ENCODE data around the gene CHAF1B.
A peak's percentile ranks its signal among the peaks of the same experiment; 100 is the strongest.
"Not testable (repeated sequence)": the region's sequence is repeated elsewhere in the genome, so short reads cannot be mapped to it uniquely, and the experiment has no call there.

CHAF1B gene

DNA sequence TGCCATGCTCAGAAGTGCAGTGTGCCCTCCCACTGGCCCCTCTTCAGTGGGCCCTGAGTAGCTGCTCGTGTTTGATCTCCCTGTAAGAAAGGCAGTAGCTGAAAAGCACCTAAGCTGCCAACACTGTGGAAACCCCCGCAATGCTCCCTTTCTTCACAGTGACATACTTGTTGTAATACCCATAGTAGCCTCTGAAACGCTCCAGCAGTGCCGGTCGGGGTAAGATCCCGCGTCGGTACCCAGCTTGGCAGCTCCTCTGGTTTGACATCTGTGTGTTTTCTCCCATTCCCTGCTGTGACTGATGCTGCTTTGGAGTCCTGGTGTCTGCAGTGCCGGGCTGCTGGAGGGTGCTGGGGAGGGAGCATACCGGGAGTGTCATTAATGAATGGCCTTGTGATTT is 3.6 kb downstream of the CHAF1B start:
- DNase-seq (ENCODE audit: low spot score): peak; percentile 20

DNA sequence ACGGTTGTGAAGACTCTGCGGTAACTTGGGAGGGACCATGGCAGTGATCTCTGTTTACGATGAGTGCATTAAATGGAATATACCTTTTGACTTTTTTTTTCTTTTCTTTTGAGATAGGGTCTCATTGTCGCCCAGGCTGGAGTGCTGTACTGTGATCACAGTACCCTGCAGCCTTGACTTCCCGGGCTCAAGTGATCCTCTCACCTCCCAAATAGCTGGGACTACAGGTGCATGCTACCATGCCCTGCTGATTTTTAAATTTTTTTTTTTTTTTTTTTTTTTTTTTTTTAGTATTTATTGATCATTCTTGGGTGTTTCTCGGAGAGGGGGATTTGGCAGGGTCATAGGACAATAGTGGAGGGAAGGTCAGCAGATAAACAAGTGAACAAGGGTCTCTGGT is 6.5 kb downstream of the CHAF1B start:
- DNase-seq (ENCODE audit: low spot score): not testable (repeated sequence)

DNA sequence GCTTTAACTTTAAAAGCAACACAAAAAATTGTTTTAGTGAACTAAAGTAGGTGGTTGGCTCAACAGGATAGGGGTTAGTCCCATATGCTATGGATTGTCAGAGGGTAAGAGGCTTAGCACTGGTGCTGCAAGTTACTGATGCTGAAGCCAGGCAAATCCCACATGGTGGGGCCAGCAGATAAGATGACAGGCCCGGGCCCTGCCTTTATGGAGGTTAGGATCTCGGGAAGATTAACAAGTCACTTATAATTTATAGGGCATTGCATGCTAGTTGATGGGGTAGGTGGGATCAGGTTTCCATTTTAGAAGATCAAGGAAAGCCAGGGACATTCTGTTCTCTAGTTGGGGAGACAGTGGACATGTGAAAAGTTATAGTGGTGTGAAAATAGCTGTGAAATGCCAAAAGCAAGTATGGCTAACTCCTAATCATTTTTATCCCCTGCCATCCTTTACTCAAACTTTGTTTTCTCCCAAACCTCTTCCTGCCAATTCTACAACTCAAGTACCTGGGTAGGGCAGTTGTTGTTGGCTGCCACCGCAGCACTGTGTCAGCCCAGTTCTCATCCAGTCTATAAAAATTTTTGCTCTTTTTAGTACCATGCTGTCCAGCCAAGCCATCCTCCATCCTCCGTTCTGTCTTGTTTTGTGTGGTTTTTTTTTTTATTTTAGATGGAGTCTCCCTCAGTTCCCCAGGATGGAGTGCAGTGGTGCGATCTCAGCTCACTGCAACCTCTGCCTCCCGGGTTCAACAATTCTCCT is 10.3 kb downstream of the CHAF1B start:
- DNase-seq (ENCODE audit: low spot score): no peak

DNA sequence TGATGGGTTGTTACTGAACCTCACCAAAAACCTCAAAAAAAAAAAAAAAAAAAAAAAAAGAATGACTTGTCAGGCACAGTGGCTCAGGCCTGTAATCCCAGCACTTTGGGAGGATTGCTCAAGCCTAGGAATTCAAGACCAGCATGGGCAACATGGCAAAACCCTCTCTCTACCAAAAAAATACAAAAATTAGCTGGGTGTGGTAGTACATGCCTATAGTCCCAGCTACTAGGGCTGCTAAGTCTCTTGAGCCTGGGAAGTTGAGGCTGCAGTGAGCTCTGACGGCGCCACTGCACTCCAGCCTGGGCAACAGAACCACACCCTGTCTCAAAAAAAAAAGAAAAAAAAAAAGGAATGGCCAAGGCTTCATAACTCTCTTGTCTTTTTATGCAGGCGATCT is 11.1 kb downstream of the CHAF1B start:
- DNase-seq (ENCODE audit: low spot score): no peak

DNA sequence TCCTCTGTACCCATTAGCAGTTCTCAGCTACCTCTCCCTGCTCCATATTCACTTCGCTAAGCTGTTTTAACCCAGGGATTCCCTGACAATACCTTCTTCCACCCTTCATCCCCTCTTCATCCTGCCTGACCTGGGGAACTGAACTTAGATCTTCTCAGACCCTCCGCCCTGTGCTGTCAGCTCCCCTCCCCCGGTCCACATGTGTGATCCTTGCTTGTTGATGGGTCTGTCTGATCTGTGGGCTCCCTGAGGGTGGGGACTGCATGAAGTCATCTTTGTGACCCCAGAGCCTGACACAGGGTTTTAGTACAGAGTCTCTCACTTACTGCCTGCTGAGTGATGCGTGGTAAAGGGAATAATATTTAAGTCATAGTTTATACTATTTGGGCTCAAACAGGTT is 11.8 kb downstream of the CHAF1B start:
- DNase-seq (ENCODE audit: low spot score): no peak

DNA sequence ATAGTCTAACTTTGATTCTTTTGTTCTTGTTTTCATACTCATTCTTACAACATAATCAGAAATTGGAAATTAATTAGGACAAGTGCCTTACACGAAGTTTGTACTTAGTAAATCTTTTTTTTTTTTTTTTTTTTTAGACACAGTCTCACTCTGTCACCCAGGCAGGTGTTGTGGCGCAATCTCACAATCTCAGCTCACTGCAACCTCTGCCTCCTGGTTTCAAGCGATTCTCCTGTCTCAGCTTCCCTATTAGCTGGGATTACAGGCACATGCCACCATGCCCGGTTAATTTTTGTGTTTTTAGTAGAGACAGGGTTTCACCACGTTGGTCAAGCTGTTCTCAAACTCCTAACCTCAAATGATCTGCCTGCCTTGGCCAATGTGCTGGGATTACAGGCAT is 12.4 kb downstream of the CHAF1B start:
- no peak for DNase-seq (ENCODE audit: low spot score)

DNA sequence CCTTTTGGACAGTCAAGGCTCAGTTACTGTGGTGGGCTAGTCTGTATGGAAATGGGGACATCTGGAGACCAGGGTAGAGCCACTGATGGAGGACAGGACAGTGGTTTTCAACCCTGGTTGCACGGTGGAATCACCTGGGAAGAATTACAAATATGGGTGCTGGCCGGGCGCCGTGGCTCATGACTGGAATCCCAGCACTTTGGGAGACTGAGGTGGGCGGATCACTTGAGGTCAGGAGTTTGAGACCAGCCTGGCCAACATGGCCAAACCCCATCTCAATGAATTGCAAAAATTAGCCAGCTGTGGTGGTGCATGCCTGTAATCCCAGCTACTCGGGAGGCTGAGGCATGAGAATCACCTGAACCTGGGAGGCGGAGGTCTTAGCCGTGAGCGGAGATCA is 14.5 kb downstream of the CHAF1B start:
- not testable (repeated sequence) for DNase-seq (ENCODE audit: low spot score)

DNA sequence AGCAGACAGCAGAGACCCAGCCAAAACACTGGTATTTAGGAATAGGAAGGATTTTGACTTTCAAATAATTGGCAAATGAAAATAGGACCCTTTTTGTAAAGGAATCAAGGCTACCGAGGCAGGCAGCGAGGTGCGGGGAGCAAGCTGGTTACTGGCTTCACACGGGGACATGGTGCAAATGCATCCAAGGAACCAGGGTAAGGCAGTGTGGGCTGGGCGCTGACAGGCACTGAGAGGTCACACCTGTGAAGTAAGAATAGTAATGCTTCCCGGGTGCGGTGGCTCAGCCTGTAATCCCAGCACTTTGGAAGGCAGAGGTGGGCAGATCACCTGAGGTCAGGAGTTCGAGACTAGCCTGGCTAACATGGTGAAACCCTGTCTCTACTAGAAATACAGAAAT is 15.5 kb downstream of the CHAF1B start:
- DNase-seq (ENCODE audit: low spot score): no peak

DNA sequence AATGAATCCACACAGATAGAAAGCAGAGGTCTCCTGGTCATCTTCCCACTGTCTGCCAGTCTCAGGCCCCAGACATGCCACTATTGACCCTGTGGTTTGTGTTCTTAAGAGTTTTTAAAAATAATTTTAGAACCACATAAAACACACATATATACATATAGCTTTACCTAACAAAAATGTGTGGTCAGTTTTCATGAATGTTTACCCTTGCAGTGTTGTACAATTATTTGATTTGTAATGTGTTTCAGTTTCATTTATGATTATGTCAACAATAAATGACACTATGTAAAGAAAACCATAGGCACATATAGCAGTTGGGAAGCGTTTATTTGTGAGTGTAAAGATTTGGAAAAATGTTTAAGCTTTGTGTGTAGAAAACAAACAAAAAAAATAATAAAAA is 17.1 kb downstream of the CHAF1B start:
- no peak for DNase-seq (ENCODE audit: low spot score)

DNA sequence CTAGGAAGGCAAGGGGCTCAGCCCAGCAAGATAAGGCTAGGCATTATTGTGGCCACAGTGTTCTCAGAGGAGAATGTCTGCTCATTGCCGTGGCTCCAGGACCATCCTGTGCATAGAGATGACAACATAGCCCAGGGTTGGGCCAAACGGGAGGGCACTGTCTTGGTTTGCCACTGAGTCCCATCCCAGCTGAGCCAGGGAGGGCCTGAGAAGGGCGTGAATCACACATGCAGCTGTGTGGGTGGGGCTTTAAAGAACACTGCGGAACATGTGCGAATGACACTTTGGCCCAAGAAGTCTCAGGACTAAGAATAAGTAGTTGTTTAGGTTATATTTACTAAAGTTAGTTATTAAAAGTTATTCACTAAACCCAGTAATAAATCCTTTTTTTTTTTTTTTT is 18.5 kb downstream of the CHAF1B start:
- no peak for DNase-seq (ENCODE audit: low spot score)

DNA sequence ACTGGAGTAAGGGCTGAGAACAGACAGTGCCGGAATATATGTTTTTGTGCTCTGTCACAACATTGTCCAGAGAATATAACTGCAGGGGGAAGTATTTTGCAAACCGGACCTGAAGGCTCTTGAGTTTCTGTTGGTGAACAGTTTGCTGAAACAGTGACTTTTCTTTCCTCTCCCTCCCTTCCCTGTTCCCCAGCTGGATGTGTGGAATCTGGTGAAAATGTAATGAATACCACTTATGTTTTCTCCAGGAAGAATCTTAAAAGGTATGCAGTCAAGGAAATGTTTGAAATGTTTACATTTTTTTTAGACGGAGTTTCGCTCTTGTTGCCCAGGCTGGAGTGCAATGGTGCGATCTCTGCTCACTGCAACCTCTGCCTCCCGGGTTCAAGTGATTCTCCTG is 23.4 kb downstream of the CHAF1B start:
- DNase-seq (ENCODE audit: low spot score): no peak

DNA sequence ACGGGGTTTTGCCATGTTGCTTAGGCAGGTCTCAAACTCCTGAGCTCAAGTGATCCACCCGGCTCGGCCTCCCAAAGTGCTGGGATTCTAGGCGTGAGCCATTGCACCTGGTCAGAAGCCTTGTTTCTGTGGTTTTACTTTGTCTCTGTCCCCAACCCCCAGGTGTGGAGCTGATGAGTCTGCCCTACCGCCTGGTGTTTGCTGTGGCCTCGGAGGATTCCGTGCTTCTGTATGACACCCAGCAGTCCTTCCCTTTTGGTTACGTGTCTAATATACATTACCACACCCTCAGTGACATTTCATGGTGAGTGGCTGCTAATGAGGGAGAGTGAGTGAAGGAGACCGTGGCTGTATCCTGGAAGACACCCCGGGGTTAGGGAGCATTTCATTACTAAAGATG is 26.1 kb downstream of the CHAF1B start:
- DNase-seq (ENCODE audit: low spot score): no peak

DNA sequence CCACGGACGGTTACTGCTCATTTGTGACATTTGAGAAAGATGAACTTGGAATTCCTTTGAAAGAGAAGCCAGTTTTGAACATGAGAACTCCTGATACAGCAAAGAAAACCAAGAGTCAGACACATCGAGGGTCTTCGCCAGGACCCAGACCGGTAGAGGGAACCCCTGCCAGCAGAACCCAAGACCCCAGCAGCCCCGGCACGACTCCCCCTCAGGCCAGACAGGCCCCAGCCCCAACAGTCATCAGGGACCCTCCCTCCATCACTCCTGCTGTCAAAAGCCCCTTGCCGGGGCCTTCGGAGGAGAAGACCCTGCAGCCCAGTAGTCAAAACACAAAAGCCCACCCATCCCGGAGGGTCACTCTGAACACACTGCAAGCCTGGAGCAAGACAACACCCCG is 27.7 kb downstream of the CHAF1B start:
- no peak for DNase-seq (ENCODE audit: low spot score)

DNA sequence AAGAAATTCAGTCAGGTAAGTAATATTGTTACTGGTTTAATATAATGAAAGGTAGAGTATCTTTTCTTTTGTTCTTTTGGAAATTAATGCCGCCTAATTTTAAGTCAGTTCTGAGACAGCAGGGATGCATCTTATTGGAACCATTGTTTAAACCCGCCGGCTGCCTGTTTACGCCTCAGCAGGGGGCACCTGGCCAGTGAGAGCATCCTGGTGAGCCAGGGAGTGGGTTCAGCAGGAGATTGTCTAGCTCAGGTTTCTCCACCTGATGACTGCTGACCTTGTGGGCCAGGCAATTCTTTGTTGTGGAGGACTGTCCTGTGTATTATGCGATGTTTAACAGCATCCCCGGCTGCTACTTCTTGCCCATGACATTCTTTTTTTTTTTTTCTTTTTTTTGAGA is 30.2 kb downstream of the CHAF1B start:
- DNase-seq (ENCODE audit: low spot score): no peak

DNA sequence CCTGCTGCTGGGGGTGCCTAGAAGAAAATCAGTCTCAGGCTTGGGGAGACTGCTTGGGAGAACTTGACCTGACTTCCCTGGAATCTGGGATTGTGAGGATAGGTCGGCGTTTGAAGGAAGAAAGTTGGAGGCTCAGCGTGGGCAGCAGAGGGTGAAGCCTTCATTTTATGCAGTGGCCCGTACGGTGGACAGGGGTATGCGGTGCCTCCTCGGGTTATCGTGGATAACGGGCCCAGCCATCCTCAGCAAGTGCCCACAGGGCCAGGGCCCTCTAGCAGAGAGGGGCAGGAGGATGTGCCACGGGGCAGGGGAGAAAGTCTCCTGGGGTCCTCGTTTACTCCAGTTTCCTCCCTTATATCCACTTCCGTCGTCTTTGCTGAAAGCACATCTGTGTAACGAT is 34.0 kb downstream of the CHAF1B start:
- no peak for DNase-seq (ENCODE audit: low spot score)

DNA sequence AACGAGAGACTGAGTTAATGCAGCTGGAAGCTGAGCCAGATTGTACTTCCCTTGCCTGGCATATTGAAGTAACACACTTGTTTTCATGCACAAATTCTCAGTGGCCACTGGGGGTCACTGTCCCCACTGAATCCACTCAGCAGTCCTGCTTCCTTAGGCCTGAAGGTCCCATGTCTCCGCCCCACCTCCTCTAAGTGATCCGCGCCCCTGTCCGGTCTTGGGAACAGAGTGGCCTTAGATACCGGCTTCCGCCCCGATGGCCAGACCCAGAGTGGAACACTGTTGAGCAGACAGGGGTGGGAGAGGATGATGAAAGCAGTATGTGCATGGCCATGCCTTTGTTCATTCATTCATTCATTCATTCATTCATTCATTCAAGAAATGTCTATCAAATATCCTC is 34.8 kb downstream of the CHAF1B start:
- peak; percentile 91 for DNase-seq (ENCODE audit: low spot score)

DNA sequence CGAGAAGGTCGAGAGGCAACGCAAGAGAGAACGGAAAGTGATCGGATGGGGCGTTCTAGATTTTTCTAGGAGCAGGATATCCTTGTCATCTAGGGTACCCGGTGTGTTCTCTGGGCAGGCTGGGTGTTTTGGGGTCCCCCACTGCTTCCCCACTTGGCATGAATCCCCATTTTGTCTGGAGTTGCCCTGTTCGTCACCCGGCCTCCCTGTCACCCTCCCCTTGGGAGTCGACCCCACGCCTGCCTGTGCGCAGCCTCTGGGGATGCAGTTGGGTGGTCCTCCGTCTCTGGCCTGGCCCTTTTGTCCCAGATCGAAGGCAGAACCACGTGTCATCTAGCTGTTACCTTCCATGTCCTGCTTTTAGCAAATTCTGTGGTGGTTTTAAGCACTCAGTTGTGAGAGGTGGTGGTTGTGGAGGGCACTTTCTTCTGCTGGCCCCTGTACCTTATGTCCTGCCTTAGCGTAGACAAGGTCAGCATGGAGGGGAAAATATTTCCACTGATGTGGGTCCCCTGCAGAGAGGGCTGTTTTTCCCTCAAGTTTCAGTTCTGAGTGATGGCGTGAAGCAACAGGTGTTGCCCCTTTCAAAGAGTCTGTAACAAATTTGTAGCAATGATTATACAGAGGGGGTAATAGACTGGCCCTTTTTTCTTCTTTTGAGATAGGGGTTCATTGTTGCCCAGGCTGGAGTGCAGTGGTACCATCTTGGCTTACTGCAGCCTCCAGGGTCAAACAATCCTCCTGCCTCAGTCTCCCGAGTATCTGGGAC is 35.6 kb downstream of the CHAF1B start:
- no peak for DNase-seq (ENCODE audit: low spot score)

DNA sequence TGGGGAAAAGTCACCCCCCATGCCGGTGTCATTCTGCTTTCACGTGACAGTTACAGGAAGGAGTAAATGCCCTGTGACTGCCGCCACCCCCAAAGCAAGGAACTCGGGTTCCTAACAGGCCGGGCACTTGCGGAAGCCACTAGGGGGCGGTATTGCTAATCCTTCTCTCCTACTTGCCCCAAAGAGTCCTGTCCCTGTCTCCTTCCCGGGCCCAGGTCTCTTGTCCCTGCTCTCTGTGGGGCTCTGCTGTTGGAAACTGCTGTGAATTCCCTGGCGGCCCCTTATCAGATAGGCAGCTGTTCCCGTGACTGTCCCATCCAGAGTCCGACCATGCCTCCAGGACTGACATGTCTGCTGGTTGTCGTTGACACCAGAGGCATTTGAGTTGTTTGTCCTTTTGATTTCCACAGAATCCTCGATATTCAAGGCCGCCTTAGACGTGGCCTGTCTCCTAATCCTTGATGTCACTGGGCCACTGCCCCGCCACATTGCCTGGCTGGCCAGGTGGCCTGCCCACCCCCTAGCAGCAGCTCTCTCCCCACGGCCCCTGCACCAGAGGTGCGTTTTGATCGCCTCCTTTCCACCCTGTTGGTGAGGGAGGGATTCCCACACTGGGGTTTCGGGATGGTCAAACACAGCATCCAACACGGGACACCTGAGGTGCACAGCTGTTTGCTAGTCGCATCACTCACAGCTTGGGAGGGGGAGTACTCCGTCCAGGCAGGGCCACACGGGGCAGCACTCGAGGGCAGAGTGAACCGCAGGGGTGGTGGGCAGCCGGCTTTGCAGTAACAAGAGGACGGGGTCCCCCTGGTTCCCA is 37.3 kb downstream of the CHAF1B start:
- DNase-seq (ENCODE audit: low spot score): peak; percentile 81

DNA sequence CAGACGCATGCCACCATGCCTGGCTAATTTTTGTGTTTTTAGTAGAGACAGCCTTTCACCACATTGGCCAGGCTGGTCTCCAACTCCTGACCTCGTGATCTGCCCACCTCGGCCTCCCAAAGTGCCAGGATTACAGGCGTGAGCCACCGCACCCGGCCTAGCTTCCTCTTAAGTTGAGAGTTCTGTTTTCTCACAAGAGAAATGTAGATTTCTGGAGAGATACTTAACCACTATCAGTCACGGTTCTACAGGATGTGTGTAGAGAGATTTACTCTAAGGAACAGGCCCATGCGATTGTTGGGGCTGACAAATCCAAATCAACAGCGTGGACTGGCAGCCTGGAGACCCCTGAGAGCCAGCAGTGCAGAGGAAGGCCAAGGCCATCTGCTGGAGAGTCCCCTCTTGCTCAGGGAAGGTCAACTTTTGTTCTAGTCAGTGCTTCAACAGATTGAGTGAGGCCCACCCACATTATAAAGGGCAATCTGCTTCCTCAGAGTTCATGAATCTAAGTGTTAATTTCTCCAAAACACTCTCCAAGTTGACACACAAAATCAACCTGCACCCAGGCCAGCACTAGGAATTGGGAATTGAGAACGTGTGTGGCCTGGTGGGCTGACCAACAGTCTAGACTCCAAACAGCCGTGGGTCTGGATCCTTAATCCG is 38.7 kb downstream of the CHAF1B start:
- DNase-seq (ENCODE audit: low spot score): no peak

DNA sequence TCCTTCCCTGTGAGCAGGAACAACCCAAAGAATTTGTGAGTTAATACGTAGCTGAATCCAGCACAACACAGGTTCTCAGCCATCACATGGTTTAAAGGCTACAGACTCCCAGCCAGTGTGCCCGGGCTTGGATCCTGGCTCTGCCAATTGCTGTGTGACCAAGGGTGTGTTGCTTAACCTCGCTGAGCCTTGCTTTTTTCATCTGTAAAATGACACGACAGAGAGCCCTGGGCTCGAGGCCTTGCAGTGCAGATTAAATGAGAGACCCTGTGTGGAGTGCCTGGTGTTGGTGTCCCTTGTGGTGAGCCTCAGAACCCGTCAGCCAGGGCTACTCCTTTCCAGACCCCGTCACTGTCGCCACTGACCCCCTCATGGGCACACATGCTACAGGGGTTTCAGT is 39.4 kb downstream of the CHAF1B start:
- no peak for DNase-seq (ENCODE audit: low spot score)

DNA sequence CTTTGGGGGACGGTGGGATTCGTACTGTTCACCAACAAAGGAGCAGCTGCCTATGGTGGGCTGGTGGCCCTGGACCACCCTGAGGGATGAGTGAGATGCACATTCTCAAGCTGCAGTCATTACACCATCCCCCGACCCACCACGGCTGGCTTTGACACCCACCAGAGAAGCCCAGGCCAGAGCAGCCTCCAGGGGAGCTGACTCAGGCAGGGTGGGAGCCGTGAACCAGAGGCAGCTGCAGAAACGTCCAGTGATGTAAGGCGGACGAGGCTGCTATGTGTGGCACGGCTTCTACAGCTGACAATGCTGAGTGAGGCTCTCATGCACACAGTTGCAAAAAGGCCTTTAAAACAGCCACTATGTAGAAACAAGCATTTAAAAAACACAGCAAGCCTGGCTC is 40.1 kb downstream of the CHAF1B start:
- no peak for DNase-seq (ENCODE audit: low spot score)

DNA sequence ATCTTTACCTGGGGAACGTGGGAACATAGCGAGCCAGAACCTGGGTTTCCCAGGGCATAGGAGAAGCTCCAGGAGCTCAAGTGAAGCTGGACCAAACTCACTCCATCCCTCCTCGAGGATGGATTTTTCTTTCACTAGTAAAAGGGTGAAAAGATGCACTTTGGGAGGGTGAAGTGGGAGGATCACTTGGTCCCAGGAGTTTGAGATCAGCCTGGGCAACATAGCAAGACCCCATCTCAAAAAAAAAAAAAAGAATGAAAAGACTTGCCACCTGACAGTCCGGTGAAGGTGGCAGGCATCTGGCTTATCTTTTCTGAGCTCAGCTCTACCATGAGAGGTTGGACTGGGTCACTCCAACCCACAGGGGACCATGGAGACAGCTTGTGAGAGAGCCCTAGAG is 42.3 kb downstream of the CHAF1B start:
- DNase-seq (ENCODE audit: low spot score): no peak
